GM20000 (cell line): ENCODE data around the gene DAB2IP.

Experiments
- DNase-seq: peaks from one replicate; pipeline ENCODE4 v3.0.0; 2012; ENCODE audit warnings: low spot score
- CTCF ChIP-seq: IDR thresholded peaks from 2 replicates; pipeline ENCODE4 v1.5.1; 2012; ENCODE audit warnings: mild to moderate bottlenecking, control low read depth; ENCODE audit errors: extremely low read depth, missing control alignments

Gene DAB2IP

GRCh38 chr9:121690766-121691165, 39.3 kb downstream of the DAB2IP start:
- TF ChIP-seq CTCF = no peak
- DNase-seq = no peak

DNA sequence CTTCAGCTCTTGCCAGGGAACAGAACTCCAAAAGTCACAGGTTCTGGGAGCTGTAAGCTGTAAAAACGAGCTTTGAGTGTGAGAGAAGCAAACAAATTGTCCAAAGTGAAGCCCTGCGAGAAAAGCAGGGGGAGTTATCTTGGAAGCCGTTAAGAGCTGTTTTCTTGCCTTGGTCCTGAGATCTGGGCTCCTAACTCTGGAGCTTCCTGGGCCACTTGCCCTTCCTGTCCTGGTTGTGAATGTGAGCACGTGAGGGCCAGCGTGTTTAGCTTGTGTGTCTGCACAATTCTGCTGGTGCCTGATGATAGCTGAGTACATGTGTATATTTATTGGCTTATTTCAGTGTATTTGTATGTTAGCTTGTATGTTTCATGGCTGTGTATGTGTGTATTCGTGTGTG, 40.5 kb downstream of the DAB2IP start:
- no peak for DNase-seq
- TF ChIP-seq CTCF = no peak

GRCh38 chr9:121692606-121693387, 41.4 kb downstream of the DAB2IP start:
- no peak for DNase-seq
- no peak for TF ChIP-seq CTCF

GRCh38 chr9:121693388-121693670, 41.9 kb downstream of the DAB2IP start:
- DNase-seq = no peak
- TF ChIP-seq CTCF = no peak

DNA sequence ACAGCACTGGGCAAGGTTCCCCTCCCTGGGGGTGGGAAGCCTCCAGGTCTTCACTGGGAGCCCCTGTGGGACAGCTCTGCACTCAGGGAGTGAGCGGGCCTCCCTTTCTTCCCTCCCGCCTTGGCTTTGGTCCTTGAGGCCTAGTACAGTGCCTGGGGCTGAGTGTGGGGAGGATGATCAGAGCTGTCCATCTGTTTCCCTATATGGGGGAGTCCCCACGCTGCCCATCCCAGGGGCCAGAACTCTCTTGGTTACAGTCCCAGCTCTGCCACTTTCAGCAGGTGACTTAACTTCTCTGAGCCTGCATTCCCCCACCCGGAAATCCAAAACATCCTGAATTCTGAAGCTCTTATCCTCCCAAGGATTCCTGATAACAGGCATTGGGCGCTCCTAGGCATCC, 42.6 kb downstream of the DAB2IP start:
- DNase-seq = no peak
- TF ChIP-seq CTCF = no peak

DNA sequence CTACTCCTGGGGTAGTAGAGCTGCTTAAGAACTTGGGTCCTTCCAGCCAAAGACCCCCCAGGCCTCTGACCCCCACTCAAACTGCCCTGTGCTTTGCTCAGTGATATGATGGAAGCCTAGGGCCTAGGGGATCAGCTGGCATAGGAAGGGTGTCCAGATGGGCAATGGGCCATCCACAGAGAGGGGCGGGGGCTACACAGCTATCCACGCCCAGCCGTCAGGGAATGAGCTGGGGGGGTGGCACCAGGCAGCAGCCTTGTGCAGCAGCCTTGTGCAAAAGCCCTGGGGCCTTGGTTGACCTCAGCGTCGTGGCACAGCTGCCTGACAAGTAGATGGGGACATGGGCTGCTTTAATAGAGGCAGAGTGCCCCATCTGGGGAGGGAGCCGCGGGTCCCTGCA, 43.2 kb downstream of the DAB2IP start:
- TF ChIP-seq CTCF = no peak
- no peak for DNase-seq

- no peak for DNase-seq
- no peak for TF ChIP-seq CTCF
Measured at GRCh38 chr9:121696930-121697329, 45.5 kb downstream of the DAB2IP start.
